ENCODE measurements around the gene ENSA.
"Not testable (repeated sequence)": the region's sequence is repeated elsewhere in the genome, so short reads cannot be mapped to it uniquely, and the experiment has no call there.

ENSA gene, protein sequence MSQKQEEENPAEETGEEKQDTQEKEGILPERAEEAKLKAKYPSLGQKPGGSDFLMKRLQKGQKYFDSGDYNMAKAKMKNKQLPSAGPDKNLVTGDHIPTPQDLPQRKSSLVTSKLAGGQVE

DNA sequence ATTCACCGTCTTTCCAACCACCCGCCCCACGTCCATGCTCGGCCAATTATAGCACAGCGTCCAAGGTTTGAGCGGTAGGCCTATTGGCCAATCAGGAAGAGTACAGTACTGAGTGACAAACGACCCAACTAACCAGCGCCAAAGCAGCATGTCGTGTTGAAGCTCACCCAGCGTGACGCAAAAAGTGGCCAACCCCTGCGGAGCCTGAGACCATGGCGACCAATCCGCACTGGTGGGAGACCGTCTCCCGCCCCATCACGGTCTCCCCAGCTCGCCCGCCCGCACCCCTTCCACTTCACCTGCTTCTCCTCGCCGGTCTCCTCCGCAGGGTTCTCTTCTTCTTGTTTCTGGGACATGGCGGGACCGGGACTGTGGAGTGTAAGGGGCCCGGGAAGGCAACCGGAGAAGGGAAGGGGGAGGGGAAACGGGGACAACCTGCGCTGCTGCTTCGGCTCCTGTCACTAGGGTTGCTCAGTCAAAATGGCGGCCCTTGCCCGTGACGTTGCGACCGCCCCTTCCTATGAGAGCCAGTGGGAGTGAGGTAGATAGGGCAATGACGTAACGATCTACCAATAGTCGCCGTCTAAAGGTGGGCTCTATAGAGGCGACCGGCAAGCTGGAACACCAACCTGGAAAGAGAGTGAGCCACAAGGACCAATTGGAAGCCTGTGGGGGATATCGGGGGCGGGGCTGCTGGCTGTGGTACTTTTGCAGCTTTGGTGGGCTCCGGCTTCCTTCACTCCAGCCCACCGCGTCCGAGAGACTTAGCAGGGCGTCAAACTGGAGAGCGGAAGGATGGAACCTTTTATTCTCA, at the start of gene ENSA:
ENSA (minus strand) TSS at position 498 of the 814 bp plus-strand sequence; CDS start at position 356, 142 bp downstream.
- DNase-seq (ENCODE audit: low read depth) = peak; percentile 94

DNA sequence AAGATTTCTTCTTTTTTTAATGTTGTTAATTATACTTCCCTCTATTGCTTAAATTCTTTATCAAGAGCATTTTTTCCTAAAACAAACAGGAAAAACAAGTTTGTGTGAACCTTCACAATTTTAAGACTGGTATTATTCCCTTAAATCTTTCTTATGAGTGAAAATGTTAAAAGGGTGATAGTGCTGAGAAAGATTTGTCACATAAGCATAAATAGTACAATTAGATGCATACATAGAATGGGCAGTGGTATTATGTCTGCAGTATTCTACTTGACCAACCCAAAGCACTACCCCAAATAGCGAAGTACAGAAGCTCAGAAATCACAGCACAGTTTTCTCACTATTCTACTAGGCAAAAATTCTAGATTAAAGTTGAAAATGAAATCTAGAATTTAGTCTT, 49.6 kb upstream of the ENSA start:
- DNase-seq (ENCODE audit: low read depth) = no peak

DNA sequence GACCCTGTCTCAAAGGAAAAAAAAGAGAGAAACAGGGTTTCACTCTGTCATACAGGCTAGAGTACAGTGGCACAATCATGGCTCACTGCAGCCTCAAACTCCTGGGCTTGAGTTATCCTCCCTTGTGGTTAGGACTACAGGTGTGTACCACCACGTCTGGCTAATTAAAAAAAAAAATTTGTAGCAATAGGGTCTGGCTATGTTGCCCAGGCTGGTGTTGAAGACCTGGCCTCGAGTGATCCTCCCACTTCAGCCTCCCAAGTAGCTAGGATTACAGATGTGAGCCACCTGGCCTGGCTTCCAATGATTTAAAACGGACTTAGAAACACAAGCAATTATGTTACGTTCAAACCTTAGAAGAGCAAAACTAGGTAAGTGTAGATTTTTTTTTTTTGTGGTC, 45.5 kb upstream of the ENSA start:
- DNase-seq (ENCODE audit: low read depth) = no peak

DNA sequence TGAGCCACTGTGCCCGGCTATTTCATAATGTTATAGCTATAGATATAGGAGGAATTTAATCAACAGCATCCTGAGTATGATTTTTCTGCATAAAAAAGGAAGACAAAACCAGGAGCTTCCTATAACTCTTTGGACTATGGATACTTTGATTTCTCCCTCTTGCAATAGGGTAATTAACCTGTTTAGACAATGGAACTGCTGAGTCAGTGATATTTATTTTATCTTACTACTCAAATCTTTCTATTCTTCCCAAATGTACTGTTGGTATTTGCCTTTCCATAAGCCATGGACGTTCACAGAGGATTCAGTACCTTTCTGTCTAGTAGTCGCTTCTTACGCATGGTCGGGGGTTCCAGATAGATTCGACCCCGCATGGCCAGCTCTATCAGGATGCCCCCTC, 33.9 kb upstream of the ENSA start:
- no peak for DNase-seq (ENCODE audit: low read depth)

DNA sequence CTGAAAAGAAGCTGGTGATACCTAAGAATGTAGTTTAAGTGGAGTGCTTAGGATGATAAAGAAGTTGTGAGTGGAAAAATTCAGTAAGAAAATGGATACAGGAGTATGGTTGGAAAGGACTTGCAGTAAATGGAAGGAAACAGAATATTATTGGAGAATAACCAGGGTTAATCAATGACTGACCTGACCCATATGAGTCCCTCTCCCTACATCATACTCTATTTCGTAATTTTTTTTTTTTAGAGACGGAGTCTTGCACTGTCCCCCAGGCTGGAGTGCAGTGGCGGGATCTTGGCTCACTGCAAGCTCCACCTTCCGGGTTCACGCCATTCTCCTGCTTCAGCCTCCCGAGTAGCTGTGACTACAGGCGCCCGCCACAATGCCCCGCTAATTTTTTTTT, 33.4 kb upstream of the ENSA start:
- no peak for DNase-seq (ENCODE audit: low read depth)

DNA sequence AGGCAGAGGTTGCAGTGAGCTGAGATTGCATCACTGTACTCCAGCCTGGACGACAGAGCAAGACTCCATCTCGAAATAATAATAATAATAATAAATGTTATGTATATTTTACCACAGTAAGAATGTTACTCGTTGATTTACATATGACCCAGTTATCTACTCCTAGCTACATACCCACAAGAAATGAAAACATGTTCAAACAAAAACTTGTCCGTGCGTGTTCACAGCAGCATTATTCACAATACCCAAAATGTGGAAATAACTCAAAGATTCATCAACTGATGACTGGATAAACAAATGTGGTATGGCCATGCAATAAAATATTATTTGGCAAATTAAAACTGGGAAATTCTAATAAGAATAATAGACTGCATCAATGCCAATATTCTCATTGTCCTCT, 31.7 kb upstream of the ENSA start:
- no peak for DNase-seq (ENCODE audit: low read depth)

DNA sequence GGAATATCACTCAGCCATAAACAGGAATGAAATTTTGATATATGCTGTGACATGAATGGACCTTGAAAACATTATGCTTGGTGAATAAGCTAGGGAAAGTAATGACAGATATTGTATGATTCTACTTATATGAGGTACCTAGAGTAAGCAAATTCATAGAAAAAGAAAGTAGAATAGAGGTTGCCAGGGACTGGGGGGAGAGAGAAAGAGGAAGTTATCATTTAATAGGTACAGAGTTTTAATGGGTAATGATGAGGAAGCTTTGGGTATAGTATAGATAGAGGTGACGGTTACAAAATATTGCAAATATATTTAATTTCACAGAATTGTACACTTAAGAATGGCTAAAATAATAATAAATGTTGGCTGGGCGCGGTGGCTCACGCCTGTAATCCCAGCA, 31.2 kb upstream of the ENSA start:
- DNase-seq (ENCODE audit: low read depth) = no peak

DNA sequence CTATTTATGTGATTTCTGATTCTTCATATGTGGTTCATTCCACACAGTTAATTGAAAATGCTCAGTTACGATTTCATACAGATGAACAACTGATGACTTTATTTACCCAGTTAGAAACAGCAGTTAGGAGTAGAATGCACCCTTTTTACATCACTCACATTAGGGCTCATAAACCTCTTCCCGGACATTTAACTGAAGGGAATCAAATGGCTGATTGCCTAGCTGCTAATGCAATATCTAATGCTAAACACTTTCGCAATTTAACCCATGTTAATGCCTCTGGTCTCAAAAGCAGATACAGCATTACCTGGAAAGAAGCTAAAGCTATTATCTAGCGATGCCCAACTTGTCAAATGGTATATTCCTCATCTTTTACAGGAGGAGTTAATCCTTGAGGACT, 27.7 kb upstream of the ENSA start:
- not testable (repeated sequence) for DNase-seq (ENCODE audit: low read depth)

DNA sequence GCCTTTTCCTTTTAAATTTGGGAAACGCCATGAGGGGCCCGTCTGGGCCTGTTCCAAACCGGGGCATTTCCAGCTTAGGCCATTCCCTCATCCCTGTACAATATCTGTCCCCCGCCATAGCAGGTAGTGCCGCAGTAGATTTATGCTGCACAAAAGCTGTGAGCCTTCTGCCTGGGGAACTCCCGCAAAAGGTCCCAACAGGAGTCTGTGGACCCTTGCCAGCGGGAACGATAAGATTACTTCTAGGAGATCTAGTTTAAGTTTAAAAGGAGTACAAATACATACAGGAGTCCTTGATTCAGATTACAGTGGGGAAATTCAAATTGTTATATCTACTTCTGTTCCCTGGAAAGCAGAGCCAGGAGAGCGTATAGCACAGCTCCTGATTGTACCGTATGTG, 25.2 kb upstream of the ENSA start:
- not testable (repeated sequence) for DNase-seq (ENCODE audit: low read depth)

DNA sequence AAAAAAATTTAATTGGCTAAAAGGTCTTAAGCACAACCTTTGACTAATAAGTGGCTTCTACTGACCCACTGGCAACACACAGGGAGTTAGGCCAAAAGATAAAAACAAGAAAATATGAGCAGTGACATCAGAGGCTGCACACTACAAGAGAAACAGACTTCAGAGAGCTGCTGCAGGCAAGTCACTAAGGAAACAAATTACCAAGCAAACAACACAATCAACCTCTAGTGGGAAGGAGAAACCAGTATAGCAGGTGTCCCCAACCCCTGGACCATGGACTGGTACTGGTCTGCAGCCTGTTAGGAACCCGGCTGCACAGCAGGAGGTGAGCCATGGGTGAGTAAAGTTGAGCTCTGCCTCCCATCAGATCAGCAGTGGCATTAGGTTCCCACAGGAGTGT, 20.8 kb upstream of the ENSA start:
- no peak for DNase-seq (ENCODE audit: low read depth)

DNA sequence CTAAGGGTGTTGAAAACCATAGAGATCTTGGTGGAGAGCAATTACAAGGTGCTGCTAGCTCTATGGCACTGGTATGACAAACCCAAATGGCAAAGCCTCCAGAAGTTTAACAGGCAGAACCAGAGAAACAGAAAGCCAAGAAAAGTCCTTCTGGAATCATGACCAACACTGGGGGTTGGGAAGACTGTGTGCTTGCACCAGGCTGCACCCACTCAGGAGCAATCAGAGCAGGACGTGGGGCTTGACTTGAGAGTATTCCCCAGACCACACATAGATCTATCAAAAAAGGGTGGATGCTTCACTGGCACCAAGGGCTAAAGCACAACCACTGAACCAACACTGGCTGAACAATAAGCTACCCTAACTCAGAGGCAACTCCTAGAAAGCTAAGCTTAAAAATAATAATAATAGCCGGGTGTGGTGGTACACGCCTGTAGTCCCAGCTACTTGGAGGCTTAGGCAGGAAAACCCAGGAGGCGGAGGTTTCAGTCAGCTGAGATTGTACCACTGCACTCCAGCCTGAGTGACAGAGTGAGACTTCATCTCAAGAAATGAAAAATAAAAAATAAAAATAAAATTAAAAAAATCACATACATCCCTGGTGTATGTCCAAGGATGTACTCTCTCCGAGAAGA, 20.1 kb upstream of the ENSA start:
- no peak for DNase-seq (ENCODE audit: low read depth)

DNA sequence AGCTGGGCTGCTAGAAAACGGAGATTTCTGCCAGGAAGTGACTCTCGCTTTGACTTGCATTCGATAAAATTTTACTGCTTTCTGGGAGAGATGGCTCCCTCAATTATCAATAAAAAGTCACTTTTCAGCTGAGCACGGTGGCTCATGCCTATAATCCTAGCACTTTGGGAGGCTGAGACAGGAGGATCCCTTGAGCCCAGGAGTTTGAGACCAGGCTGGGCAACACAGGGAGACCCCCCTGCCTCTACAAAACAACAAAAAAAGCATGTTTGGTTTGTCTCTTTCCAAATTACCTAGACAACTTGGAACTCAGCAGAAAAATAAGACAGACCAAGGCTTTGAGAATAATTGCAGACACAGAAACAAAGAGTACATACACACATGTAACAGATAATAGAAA, 12.9 kb upstream of the ENSA start:
- DNase-seq (ENCODE audit: low read depth) = no peak

DNA sequence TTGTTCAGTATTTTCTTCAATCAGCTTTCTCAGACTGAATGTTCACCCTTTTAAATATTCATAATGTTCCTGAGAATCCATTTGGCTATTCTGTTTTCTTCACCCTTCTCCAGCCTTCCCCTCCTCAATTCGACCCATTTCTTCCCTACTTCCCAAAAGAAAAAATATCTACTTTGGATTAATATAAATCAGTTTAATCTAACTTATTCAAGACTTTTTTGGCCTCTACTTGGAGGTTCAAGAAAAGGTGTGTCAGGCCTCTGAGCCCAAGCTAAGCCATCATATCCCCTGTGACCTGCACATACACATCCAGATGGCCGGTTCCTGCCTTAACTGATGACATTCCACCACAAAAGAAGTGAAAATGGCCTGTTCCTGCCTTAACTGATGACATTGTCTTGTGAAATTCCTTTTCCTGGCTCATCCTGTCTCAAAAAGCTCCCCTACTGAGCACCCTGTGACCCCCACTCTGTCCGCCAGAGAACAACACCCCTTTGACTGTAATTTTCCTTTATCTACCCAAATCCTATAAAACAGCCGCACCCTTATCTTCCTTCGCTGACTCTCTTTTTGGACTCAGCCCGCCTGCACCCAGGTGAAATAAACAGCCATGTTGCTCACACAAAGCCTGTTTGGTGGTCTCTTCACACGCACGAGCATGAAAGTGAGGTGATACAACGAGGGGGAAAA, 11.9 kb upstream of the ENSA start:
- DNase-seq (ENCODE audit: low read depth) = not testable (repeated sequence)

DNA sequence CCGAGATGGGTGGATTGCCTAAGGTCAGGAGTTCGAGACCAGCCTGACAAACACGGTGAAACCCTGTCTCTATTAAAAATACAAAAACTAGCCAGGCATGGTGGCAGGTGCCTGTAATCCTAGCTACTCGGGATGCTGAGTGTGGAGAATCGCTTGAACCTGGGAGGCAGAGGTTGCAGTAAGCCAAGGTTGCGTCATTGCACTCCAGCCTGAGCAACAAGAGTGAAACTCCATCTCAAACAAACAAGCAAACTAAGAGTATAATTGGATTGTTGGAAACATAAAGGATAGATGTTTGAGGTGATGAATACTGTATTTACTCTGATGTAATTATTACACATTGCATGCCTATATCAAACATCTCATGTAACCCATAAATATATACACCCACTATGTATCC, 9.0 kb upstream of the ENSA start:
- DNase-seq (ENCODE audit: low read depth) = not testable (repeated sequence)

DNA sequence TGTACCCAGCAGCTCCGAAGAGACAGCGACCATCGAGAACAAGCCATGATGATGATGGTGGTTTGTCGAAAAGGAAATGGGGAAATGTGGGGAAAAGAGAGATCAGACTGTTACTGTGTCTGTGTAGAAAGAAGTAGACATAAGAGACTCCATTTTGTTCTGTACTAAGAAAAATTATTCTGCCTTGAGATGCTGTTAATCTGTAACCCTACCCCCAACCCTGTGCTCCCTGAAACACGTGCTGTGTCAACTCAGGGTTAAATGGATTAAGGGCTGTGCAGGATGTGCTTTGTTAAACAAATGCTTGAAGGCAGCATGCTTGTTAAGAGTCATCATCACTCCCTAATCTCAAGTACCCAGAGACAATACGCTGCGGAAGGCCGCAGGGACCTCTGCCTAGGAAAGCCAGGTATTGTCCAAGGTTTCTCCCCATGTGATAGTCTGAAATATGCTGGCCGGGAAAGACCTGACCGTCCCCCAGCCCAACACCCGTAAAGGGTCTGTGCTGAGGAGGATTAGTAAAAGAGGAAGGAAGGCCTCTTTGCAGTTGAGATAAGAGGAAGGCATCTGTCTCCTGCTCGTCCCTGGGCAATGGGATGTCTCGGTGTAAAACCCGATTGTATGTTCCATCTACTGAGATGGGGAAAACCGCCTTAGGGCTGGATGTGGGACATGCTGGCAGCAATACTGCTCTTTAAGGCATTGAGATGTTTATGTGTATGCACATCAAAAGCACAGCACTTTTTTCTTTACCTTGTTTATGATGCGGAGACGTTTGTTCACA, 5.6 kb upstream of the ENSA start:
- DNase-seq (ENCODE audit: low read depth) = not testable (repeated sequence)

DNA sequence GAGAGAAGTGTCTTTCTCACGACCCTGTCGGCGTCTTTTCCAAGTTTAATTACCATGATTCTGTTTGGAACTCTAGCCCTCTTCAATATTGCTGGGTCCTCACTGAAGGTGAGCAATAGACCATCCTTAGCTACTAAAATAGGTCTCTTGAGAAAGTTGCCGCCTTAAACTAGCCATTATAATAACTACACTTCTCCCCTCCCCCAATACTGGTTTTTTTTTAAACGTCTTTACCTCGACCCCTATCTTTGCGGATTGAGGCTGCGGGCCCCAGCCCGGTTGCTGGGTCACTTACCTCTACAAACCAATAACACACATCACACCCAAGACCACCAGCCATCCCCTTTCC, 672 bp downstream of the ENSA start:
- DNase-seq (ENCODE audit: low read depth) = no peak

DNA sequence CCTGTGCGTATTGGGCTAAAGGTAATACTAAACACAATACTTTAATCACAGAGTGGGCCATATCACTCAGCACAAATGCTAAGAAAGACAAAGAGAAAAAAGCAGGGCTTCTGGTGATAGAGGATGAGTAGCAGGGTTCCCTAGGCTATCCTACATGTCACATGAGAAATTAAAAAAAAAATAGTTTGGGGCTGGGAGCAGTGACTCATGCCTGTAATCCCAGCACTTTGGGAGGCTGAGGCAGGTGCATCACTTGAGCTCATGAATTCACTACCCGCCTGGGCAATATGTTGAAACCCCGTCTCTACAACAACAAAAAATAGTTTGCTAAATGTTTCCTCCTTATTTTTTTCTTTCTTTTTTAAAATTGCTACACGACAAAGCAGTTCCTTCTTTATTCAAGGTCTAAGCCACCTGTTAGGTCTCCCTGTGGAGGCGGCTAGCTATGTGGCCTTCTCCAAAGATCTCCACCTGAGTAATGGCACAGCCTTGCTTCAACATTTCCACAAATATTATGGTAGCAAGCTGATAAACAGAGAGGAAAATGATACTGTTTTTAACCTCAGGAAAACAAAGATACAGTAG, 1.5 kb downstream of the ENSA start:
- DNase-seq (ENCODE audit: low read depth) = no peak

DNA sequence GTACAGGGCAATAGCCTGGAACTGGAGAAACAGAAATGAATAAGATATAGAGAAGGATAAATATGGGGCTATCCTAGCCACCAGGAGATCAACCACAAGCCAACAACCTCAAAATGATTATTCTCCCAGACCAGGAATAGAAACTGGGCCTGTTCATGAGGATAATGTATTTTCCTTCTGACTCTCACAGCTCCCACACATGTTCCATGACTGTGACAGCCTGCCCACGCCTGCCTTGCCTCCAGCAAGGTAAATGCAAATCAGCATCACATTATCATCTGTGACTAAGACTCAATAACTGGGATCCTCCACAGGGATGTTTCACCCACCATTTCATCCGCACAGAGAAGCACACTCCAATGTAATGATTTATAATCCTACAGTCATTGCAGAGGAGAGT, 3.3 kb downstream of the ENSA start:
- DNase-seq (ENCODE audit: low read depth) = no peak

DNA sequence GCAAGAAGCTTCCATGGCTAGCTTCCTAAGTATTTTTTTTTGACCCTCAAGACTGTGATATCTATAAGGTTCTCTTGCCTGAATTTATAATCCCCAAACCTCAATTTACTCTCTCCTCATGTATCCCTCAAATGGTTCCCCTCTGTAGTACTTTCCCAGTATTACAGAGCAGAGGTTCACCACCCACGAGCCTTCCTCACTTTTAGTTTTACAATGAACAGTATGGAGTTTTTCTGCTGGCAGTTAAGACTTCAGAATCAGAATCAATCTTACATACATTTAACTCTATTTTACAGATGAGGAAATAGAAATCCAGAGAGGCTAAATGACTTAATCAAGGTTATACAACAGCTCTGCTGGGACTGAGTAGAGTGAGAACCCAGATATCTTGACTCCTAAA, 4.9 kb downstream of the ENSA start:
- not testable (repeated sequence) for DNase-seq (ENCODE audit: low read depth)

DNA sequence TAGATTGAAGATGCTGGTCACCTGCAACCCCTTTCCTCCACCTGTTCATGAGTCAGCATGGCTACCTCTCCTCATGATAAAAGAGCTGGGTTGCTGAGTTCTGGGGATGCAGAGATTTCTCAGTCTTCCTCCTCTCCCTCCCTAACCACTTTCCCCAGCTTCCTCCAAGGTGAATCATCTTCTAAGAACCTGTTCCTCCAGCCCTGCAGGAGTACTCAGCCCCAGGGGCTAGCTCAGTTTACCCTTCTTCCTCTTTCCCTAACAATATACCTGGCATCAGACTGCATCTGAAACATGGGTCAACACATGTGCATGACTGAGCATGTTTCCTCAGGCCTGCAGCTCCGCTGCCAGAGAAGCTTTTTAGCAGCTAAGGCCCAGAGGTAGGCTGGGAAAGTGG, 5.3 kb downstream of the ENSA start:
- not testable (repeated sequence) for DNase-seq (ENCODE audit: low read depth)

DNA sequence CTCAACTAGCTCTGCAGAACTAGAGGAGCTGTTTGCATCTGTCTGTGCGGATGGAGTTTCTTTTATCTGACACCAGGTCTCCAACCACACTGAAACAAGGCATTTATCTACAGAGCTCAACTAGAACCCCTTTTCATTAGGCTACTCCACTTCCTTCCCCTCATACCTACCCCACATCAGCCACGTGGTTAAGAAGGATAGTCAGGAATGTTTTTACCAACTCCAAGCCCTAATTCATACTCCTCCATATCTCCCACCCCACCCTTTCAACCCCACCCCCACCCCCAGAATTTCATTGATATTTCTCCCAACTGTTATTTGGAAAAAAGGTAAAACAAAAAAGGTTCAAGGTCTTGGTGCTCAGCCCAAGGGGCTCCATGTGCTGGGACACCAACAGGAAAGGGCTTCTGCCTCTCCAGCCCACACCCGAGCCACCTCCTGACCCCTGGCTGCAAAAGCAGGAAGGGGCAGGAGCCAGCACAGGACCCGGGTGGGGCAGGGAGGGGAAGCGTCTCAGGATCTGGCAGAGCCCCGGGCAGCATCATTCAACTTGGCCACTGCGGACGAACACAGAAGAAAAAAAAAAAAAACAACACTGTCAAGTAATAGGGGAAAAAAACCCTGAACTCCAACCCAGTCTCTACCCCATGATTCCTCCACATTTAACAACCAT, 7.0 kb downstream of the ENSA start:
- DNase-seq (ENCODE audit: low read depth) = no peak

All from activated gamma-delta T cell treated with anti-CD3 and anti-CD28 coated beads, Interleukin-2, amount 50 U/mL, for 16 hours (primary cell).